Stimulated activated CD8-positive, alpha-beta memory T cell treated with anti-CD3 and anti-CD28 coated beads, Interleukin-7, amount 100 ng/mL, for 24 hours (primary cell): Measurements from ENCODE around the gene C16orf92.

Experiments used
- DNase-seq: peaks from one replicate; pipeline ENCODE4 v3.0.0-alpha.2; 2020; ENCODE audit warnings: low read depth

Gene C16orf92

GRCh38 chr16:29989111-29989858 is 33.7 kb upstream of the C16orf92 start:
- DNase-seq, result no peak

GRCh38 chr16:29990034-29990433 is 33.0 kb upstream of the C16orf92 start:
- no peak for DNase-seq

- DNase-seq, result no peak
These were observed 32.0 kb upstream of the C16orf92 start for GRCh38 chr16:29990883-29991570.

GRCh38 chr16:29991571-29991904 is 31.5 kb upstream of the C16orf92 start:
- DNase-seq, result no peak

- DNase-seq, result no peak
These were observed 30.5 kb upstream of the C16orf92 start for GRCh38 chr16:29992344-29992967.

- DNase-seq, result no peak
These were observed 29.7 kb upstream of the C16orf92 start for GRCh38 chr16:29993191-29993902.

GRCh38 chr16:29993903-29994599 is 28.9 kb upstream of the C16orf92 start:
- DNase-seq, result no peak

- DNase-seq, result peak; percentile 50
These were observed 28.2 kb upstream of the C16orf92 start for GRCh38 chr16:29994600-29995323.

- peak; percentile 80 for DNase-seq
These were observed 27.6 kb upstream of the C16orf92 start, which contains the start of gene HIRIP3 for GRCh38 chr16:29995324-29995910. Gene HIRIP3 (minus strand): TSS chr16:29995617. CDS start chr16:29995605, 12 bp downstream.

GRCh38 chr16:29995911-29996765 is 26.9 kb upstream of the C16orf92 start, which contains the start of gene INO80E:
Gene INO80E (plus strand): TSS chr16:29996241. CDS start chr16:29996311, 70 bp downstream.
- peak; percentile 99 for DNase-seq

- no peak for DNase-seq
These were observed 26.2 kb upstream of the C16orf92 start for GRCh38 chr16:29996766-29997250.

- DNase-seq, result no peak
These were observed 23.4 kb upstream of the C16orf92 start for GRCh38 chr16:29999605-30000004.

GRCh38 chr16:30000735-30001631 is 22.0 kb upstream of the C16orf92 start:
- DNase-seq, result no peak

- DNase-seq, result no peak
These were observed 20.2 kb upstream of the C16orf92 start for GRCh38 chr16:30002614-30003346.

- DNase-seq, result no peak
These were observed 19.2 kb upstream of the C16orf92 start for GRCh38 chr16:30003670-30004423.

- no peak for DNase-seq
These were observed 18.6 kb upstream of the C16orf92 start for GRCh38 chr16:30004424-30004776.

- DNase-seq, result no peak
These were observed 18.2 kb upstream of the C16orf92 start for GRCh38 chr16:30004811-30005242.
